ENCODE measurements around the gene CDK5RAP3.
"Not testable (repeated sequence)": the region's sequence is repeated elsewhere in the genome, so short reads cannot be mapped to it uniquely, and the experiment has no call there.

The CDK5RAP3 gene

GRCh38 chr17:48001197-48001596 is 30.3 kb downstream of the CDK5RAP3 start:
- no peak for DNase-seq (ENCODE audit: low read depth)

- not testable (repeated sequence) for DNase-seq (ENCODE audit: low read depth)
These were observed 30.7 kb downstream of the CDK5RAP3 start for GRCh38 chr17:48001657-48002056.

GRCh38 chr17:48002266-48002915 is 31.5 kb downstream of the CDK5RAP3 start:
- DNase-seq (ENCODE audit: low read depth), result no peak

- no peak for DNase-seq (ENCODE audit: low read depth)
These were observed 32.1 kb downstream of the CDK5RAP3 start for GRCh38 chr17:48002916-48003416.

GRCh38 chr17:48003417-48004151 is 32.7 kb downstream of the CDK5RAP3 start:
- no peak for DNase-seq (ENCODE audit: low read depth)

GRCh38 chr17:48004983-48005382 is 34.1 kb downstream of the CDK5RAP3 start:
- no peak for DNase-seq (ENCODE audit: low read depth)

- no peak for DNase-seq (ENCODE audit: low read depth)
These were observed 36.2 kb downstream of the CDK5RAP3 start for GRCh38 chr17:48006936-48007709.

- no peak for DNase-seq (ENCODE audit: low read depth)
These were observed 39.3 kb downstream of the CDK5RAP3 start for GRCh38 chr17:48010193-48010592.

- DNase-seq (ENCODE audit: low read depth), result peak; percentile 28
These were observed 40.7 kb downstream of the CDK5RAP3 start for GRCh38 chr17:48011405-48012150.

GRCh38 chr17:48012151-48012520 is 41.2 kb downstream of the CDK5RAP3 start:
- DNase-seq (ENCODE audit: low read depth), result peak; percentile 65

- no peak for DNase-seq (ENCODE audit: low read depth)
These were observed 41.7 kb downstream of the CDK5RAP3 start for GRCh38 chr17:48012654-48013053.

GRCh38 chr17:48013876-48014594 is 43.1 kb downstream of the CDK5RAP3 start:
- DNase-seq (ENCODE audit: low read depth), result no peak

GRCh38 chr17:48014595-48015111 is 43.7 kb downstream of the CDK5RAP3 start:
- no peak for DNase-seq (ENCODE audit: low read depth)

GRCh38 chr17:48016112-48016511 is 45.2 kb downstream of the CDK5RAP3 start:
- no peak for DNase-seq (ENCODE audit: low read depth)

- not testable (repeated sequence) for DNase-seq (ENCODE audit: low read depth)
These were observed 46.9 kb downstream of the CDK5RAP3 start for GRCh38 chr17:48017817-48018158.

- DNase-seq (ENCODE audit: low read depth), result no peak
These were observed 51.0 kb downstream of the CDK5RAP3 start for GRCh38 chr17:48021934-48022333.

GRCh38 chr17:48022901-48023300 is 52.0 kb downstream of the CDK5RAP3 start:
- DNase-seq (ENCODE audit: low read depth), result no peak

GRCh38 chr17:48023400-48024148 is 52.7 kb downstream of the CDK5RAP3 start:
- DNase-seq (ENCODE audit: low read depth), result peak; percentile 47

- DNase-seq (ENCODE audit: low read depth), result peak; percentile 34
These were observed 53.5 kb downstream of the CDK5RAP3 start for GRCh38 chr17:48024149-48025039.

All from activated T-cell treated with anti-CD3 and anti-CD28 coated beads for 48 hours (primary cell).